HepG2 (cell line): Measurements from ENCODE around the gene ATAD3C.

Experiments
- ASH2L ChIP-seq: fragments of 300-600, 200-600 bp; sonication (generic); IDR thresholded peaks from 2 replicates; pipeline ENCODE4 v1.7.0; 2017; ENCODE audit warnings: low read depth, mild to moderate bottlenecking, moderate library complexity, mixed read lengths, low read length; ENCODE audit not compliant: insufficient read length
- CREM ChIP-seq, 2 experiments: sonication (generic) in 1 of 2; formaldehyde crosslinking in 1 of 2; IDR thresholded peaks; 2 replicates each; pipeline versions ENCODE4 v1.4.0 to v1.6.1; 2016 to 2020; ENCODE audit warnings: antibody characterized with exemption in 1 of 2, mild to moderate bottlenecking in 1 of 2, missing genetic modification reagents in 1 of 2
- EZH2 ChIP-seq: conservative IDR thresholded peaks from 2 replicates; pipeline ENCODE4 v1.6.1; 2012; ENCODE audit warnings: mild to moderate bottlenecking, low read depth, low read length, moderate library complexity
- GABPA ChIP-seq, 2 experiments: IDR thresholded peaks; 2 replicates each; pipeline ENCODE4 v1.6.1; 2011 to 2016; ENCODE audit warnings: low read depth in 2 of 2, low read length in 1 of 2, missing biosample characterization in 1 of 2, missing genetic modification characterization in 1 of 2
- MAFK ChIP-seq, 2 experiments: IDR thresholded peaks in 1 of 2; conservative IDR thresholded peaks in 1 of 2; 2 replicates each; pipeline ENCODE4 v1.6.1; 2011; ENCODE audit warnings: improper control_type of control experiment in 2 of 2, low read length in 2 of 2
- POLR2AphosphoS5 ChIP-seq: IDR thresholded peaks from 2 replicates; pipeline ENCODE4 v1.6.1; 2012; ENCODE audit warnings: low read depth, low read length
- TP53 ChIP-seq: sonication (generic); formaldehyde crosslinking; conservative IDR thresholded peaks from 2 replicates; pipeline ENCODE4 v1.4.0; 2020; ENCODE audit warnings: missing genetic modification reagents
- WIZ ChIP-seq: sonication (generic); formaldehyde crosslinking; IDR thresholded peaks from 2 replicates; pipeline ENCODE4 v1.5.1; 2020; ENCODE audit warnings: mild to moderate bottlenecking, missing genetic modification reagents
- ZFX ChIP-seq: sonication (generic); formaldehyde crosslinking; IDR thresholded peaks from 2 replicates; pipeline ENCODE4 v1.4.0; 2020; ENCODE audit warnings: mild to moderate bottlenecking, low read depth, missing genetic modification reagents, moderate library complexity
- ZNF331 ChIP-seq: sonication (generic); formaldehyde crosslinking; IDR thresholded peaks from 2 replicates; pipeline ENCODE4 v1.4.0; 2020; ENCODE audit warnings: missing genetic modification reagents
- TF ChIP-seq, protein P1 (sequence below), 2 experiments: fragments of 450-650 bp in 1 of 2; sonication (generic) in 1 of 2; formaldehyde crosslinking in 1 of 2; IDR thresholded peaks; 2 replicates each; pipeline versions ENCODE4 v1.6.1 to v1.8.0; 2016 to 2022; ENCODE audit warnings: antibody characterized with exemption in 1 of 2, mild to moderate bottlenecking in 1 of 2, missing genetic modification reagents in 1 of 2

- TF ChIP-seq GABPA (IDR thresholded peaks at IDR 0.05; ENCODE audit: low read depth, low read length), result no peak
- TF ChIP-seq GABPA (CRISPR knock-in tag; IDR thresholded peaks at IDR 0.05; ENCODE audit: low read depth), result no peak
- no peak for TF ChIP-seq WIZ
- no peak for TF ChIP-seq MAFK (conservative IDR thresholded peaks at IDR 0.05 in 1 of 2, IDR thresholded peaks at IDR 0.05 in 1 of 2; ENCODE audit: low read length in 2 of 2)
- no peak for TF ChIP-seq CREM (IDR thresholded peaks at IDR 0.05)
- TF ChIP-seq CREM (CRISPR knock-in tag; IDR thresholded peaks at IDR 0.05), result no peak
- no peak for TF ChIP-seq ZFX (CRISPR knock-in tag)
- no peak for TF ChIP-seq TP53 (CRISPR knock-in tag)
- no peak for TF ChIP-seq POLR2AphosphoS5
- no peak for TF ChIP-seq ASH2L
- no peak for TF ChIP-seq EZH2
- TF ChIP-seq, protein P1, sequence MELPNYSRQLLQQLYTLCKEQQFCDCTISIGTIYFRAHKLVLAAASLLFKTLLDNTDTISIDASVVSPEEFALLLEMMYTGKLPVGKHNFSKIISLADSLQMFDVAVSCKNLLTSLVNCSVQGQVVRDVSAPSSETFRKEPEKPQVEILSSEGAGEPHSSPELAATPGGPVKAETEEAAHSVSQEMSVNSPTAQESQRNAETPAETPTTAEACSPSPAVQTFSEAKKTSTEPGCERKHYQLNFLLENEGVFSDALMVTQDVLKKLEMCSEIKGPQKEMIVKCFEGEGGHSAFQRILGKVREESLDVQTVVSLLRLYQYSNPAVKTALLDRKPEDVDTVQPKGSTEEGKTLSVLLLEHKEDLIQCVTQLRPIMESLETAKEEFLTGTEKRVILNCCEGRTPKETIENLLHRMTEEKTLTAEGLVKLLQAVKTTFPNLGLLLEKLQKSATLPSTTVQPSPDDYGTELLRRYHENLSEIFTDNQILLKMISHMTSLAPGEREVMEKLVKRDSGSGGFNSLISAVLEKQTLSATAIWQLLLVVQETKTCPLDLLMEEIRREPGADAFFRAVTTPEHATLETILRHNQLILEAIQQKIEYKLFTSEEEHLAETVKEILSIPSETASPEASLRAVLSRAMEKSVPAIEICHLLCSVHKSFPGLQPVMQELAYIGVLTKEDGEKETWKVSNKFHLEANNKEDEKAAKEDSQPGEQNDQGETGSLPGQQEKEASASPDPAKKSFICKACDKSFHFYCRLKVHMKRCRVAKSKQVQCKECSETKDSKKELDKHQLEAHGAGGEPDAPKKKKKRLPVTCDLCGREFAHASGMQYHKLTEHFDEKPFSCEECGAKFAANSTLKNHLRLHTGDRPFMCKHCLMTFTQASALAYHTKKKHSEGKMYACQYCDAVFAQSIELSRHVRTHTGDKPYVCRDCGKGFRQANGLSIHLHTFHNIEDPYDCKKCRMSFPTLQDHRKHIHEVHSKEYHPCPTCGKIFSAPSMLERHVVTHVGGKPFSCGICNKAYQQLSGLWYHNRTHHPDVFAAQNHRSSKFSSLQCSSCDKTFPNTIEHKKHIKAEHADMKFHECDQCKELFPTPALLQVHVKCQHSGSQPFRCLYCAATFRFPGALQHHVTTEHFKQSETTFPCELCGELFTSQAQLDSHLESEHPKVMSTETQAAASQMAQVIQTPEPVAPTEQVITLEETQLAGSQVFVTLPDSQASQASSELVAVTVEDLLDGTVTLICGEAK (IDR thresholded peaks at IDR 0.05), result no peak
- TF ChIP-seq, protein P1 (CRISPR knock-in tag; IDR thresholded peaks at IDR 0.05), result no peak
- TF ChIP-seq ZNF331 (CRISPR knock-in tag), result no peak
Measured at GRCh38 chr1:1423245-1423597, 26.3 kb upstream of the ATAD3C start.
